COLO668 (cell line): ENCODE results near the gene IL12B.
A peak's percentile ranks its signal among the peaks of the same experiment; 100 is the strongest.
"Not testable (repeated sequence)": the region's sequence is repeated elsewhere in the genome, so short reads cannot be mapped to it uniquely, and the experiment has no call there.

Experiments used
- DNase-seq: peaks from one replicate; lab custom pipeline; 2025; ENCODE audit not compliant: unreplicated experiment; lab: John Stamatoyannopoulos, UW

IL12B gene

GRCh38 chr5:159333545-159333925 lies 3.2 kb upstream of the IL12B start:
- no peak for DNase-seq

- no peak for DNase-seq
Observed at GRCh38 chr5:159332800-159333544, 2.7 kb upstream of the IL12B start.

- DNase-seq = peak; percentile 11
Observed at GRCh38 chr5:159331093-159331973, 1.0 kb upstream of the IL12B start.

- DNase-seq = no peak
Observed at GRCh38 chr5:159324986-159325385, 5.3 kb downstream of the IL12B start.

- no peak for DNase-seq
Observed at GRCh38 chr5:159324102-159324755, 6.1 kb downstream of the IL12B start.

- no peak for DNase-seq
Observed at GRCh38 chr5:159322180-159322579, 8.1 kb downstream of the IL12B start.

- no peak for DNase-seq
Observed at GRCh38 chr5:159319832-159320231, 10.5 kb downstream of the IL12B start.

- no peak for DNase-seq
Observed at GRCh38 chr5:159319363-159319762, 10.9 kb downstream of the IL12B start.

GRCh38 chr5:159318448-159318847 lies 11.8 kb downstream of the IL12B start:
- DNase-seq = no peak

GRCh38 chr5:159317849-159318248 lies 12.4 kb downstream of the IL12B start:
- DNase-seq = no peak

GRCh38 chr5:159316519-159317383 lies 13.5 kb downstream of the IL12B start:
- DNase-seq = peak; percentile 5

- DNase-seq = no peak
Observed at GRCh38 chr5:159313197-159313596, 17.1 kb downstream of the IL12B start.

- no peak for DNase-seq
Observed at GRCh38 chr5:159311063-159311462, 19.2 kb downstream of the IL12B start.

- peak; percentile 39 for DNase-seq
Observed at GRCh38 chr5:159310511-159310910, 19.8 kb downstream of the IL12B start.

- no peak for DNase-seq
Observed at GRCh38 chr5:159309689-159310433, 20.4 kb downstream of the IL12B start.

GRCh38 chr5:159304961-159305595 lies 25.2 kb downstream of the IL12B start:
- DNase-seq = no peak

GRCh38 chr5:159303286-159303685 lies 27.0 kb downstream of the IL12B start:
- DNase-seq = no peak

GRCh38 chr5:159301929-159302860 lies 28.1 kb downstream of the IL12B start:
- not testable (repeated sequence) for DNase-seq
